OCI-LY7 (cell line): ENCODE measurements around the gene ZNF836.

ENCODE experiments used
- EZH2phosphoT487 ChIP-seq: fragments of 200-600 bp; sonication (generic); IDR thresholded peaks from 2 replicates; pipeline ENCODE4 v1.6.1; 2018; ENCODE audit warnings: low read depth, borderline replicate concordance, mild to moderate bottlenecking, mixed run types, antibody characterized with exemption, low read length, moderate library complexity, mixed read lengths
- TF ChIP-seq, protein P1 (sequence below): fragments of 200-600 bp; sonication (generic); conservative IDR thresholded peaks from 2 replicates; pipeline ENCODE4 v1.5.1; 2014; ENCODE audit warnings: mild to moderate bottlenecking, antibody characterized with exemption, low read length, moderate library complexity, mixed read lengths

- TF ChIP-seq, protein P1, sequence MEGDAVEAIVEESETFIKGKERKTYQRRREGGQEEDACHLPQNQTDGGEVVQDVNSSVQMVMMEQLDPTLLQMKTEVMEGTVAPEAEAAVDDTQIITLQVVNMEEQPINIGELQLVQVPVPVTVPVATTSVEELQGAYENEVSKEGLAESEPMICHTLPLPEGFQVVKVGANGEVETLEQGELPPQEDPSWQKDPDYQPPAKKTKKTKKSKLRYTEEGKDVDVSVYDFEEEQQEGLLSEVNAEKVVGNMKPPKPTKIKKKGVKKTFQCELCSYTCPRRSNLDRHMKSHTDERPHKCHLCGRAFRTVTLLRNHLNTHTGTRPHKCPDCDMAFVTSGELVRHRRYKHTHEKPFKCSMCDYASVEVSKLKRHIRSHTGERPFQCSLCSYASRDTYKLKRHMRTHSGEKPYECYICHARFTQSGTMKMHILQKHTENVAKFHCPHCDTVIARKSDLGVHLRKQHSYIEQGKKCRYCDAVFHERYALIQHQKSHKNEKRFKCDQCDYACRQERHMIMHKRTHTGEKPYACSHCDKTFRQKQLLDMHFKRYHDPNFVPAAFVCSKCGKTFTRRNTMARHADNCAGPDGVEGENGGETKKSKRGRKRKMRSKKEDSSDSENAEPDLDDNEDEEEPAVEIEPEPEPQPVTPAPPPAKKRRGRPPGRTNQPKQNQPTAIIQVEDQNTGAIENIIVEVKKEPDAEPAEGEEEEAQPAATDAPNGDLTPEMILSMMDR, result no peak
- no peak for TF ChIP-seq EZH2phosphoT487
Observed at GRCh38 chr19:52189735-52190486, 18.5 kb upstream of the ZNF836 start, which contains the start of gene PPP2R1A.
